ENCODE measurements around the gene MISP.

GRCh38 chr19:804419-805165 is 53.7 kb downstream of the MISP start:
- TF ChIP-seq CTCF (IDR thresholded peaks at IDR 0.05): no peak
- no peak for TF ChIP-seq EP300 (IDR thresholded peaks at IDR 0.05)
- no peak for TF ChIP-seq POLR2A (IDR thresholded peaks at IDR 0.05)
